ENCODE measurements around the gene IKBKE.

The IKBKE gene

DNA sequence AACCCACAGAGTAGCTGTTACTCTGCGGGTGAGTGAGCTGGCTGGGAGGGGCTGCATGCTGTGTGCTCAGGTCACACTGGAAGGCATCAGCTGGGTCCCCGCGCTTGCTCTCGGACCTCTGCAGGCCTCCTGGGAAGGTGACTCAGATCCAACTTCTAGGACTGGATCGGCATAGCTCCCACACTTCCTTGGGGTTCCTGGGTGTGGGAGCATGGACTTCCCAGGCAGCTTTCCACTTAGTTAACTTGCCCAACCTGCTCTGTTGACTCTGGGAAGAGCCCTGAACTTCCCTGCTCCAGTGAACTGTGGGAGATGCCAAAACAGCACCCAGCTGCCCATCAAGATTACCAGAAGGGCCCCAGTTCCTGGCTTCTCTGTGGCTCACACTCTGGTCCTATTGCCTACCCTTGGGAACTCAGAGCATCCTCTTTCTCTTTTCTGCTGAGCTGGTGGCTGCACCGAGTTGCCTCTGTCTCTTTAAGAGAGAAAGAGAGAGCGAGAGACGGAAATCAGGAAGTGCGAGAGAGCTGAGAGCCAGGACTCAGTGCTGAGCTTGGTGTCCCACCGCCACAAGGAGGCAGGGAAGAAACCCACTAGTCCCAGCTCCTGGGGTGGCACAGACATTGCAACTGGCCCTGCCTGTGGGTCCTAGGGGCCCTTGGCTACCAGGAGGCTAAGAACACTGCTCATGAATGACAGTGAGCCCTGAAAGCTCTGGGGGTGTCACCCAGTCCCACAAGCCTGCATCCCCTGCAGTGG is at the start of gene IKBKE:
TSS of gene IKBKE (plus strand) at position 544 of the 759 bp plus-strand sequence. CDS start 2,752 bp downstream, outside the sequence.
- TF ChIP-seq, protein P1, sequence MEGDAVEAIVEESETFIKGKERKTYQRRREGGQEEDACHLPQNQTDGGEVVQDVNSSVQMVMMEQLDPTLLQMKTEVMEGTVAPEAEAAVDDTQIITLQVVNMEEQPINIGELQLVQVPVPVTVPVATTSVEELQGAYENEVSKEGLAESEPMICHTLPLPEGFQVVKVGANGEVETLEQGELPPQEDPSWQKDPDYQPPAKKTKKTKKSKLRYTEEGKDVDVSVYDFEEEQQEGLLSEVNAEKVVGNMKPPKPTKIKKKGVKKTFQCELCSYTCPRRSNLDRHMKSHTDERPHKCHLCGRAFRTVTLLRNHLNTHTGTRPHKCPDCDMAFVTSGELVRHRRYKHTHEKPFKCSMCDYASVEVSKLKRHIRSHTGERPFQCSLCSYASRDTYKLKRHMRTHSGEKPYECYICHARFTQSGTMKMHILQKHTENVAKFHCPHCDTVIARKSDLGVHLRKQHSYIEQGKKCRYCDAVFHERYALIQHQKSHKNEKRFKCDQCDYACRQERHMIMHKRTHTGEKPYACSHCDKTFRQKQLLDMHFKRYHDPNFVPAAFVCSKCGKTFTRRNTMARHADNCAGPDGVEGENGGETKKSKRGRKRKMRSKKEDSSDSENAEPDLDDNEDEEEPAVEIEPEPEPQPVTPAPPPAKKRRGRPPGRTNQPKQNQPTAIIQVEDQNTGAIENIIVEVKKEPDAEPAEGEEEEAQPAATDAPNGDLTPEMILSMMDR (IDR thresholded peaks at IDR 0.05; ENCODE audit: borderline replicate concordance, insufficient read depth, low read depth, low read length), result peak; percentile 27; the same call in 1 of the 2 replicates
- H3K4me3 ChIP-seq (ENCODE audit: low read depth, low read length), result peak within 1 kb of the TSS; percentile 77

DNA sequence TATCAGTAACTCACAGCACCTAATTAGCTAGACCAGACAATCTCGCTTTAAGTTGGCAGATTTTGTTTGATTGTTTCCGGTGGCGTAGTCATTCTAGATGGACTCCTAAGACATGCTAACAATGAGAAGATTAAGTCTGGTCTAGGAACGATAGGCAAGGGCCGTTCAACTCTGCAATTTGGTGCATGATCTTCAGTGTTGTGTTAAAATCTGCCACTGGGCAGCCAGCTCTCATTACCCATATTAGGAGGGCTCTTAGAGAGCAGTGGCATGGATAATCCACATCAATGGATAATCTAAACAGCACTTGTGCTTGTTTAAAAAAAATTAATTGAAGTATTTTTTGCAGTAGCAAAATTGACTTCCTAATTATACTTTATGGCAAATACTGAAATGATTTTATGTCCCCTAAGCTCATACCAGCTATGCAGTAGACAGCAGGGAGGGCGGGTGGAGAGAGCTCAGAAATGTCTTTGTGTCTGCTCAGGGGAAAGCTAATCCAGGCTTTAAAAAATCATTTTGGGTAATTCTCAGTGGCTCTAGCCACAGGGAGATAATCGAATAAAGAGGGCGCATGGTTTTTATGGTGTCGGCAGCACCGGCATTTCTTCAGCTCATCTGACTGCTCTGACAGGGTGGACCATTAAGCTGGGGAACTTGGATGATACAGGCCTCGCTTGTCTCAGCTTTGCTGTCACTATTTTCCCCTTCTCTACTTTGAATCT is 48.5 kb upstream of the IKBKE start:
- no peak overlapping the region for H3K4me3 ChIP-seq (ENCODE audit: low read depth, low read length)
- TF ChIP-seq, protein P1 (IDR thresholded peaks at IDR 0.05; ENCODE audit: borderline replicate concordance, insufficient read depth, low read depth, low read length), result no peak

DNA sequence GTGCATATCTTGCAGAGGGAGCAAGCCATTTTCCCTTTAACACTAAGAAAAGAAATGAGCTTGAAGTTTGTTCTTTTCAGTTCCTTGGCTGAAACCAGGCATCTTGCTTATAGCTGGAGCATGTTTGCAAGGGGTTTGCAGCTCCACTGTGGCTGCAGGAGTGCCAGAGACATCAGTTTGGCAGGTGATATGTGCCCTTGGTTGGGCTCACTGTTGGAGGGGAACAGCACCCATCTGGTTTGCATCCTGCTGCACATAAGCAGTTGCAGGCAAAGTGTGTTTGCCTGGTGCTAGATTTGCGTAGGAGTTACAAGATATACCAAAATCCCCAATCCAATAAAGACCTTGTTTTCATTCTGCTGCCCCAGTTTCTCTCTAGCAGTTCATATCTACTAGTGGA is 47.8 kb upstream of the IKBKE start:
- no peak overlapping the region for H3K4me3 ChIP-seq (ENCODE audit: low read depth, low read length)
- TF ChIP-seq, protein P1 (IDR thresholded peaks at IDR 0.05; ENCODE audit: borderline replicate concordance, insufficient read depth, low read depth, low read length), result no peak

DNA sequence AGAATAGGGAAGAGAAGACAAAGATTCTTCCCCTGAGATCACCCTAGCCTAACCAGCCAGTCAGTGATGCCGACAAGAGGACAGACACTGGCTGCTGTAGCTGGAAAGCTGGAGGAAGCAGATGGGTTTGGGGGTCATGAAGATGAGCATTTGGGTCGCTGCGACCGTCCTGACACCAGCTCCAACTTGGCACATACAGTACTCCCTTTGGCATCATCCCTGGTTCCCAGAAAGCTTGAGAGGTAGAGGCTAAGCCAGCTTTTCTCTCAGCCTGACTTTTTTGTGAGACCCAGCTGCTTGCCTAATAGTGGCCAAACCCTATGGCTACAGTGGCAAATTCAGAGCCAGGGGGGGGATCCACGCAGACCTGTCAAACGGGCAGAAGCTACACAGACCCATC is 43.0 kb upstream of the IKBKE start:
- TF ChIP-seq, protein P1 (IDR thresholded peaks at IDR 0.05; ENCODE audit: borderline replicate concordance, insufficient read depth, low read depth, low read length), result no peak
- H3K4me3 ChIP-seq (ENCODE audit: low read depth, low read length), result no peak overlapping the region

DNA sequence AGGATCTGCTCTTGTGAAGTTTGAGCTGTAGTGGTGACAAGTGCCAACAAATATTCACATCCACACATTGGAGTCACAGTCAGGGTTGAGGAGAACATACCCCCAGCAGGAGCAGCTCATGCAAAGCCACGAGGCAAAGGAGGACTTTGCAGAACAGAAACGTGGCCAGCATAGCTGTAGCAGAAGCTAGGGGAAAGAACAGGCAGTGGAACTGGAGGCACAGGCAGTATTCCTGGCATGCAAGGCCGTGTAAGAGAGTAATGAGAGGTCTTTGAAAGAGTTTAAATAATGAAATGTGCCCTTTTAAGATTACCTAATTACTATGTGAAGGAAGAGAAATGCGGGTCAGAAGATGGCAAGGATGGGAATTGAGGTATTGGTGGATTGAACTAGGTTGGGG is 40.9 kb upstream of the IKBKE start:
- TF ChIP-seq, protein P1 (IDR thresholded peaks at IDR 0.05; ENCODE audit: borderline replicate concordance, insufficient read depth, low read depth, low read length), result no peak
- H3K4me3 ChIP-seq (ENCODE audit: low read depth, low read length), result no peak overlapping the region

DNA sequence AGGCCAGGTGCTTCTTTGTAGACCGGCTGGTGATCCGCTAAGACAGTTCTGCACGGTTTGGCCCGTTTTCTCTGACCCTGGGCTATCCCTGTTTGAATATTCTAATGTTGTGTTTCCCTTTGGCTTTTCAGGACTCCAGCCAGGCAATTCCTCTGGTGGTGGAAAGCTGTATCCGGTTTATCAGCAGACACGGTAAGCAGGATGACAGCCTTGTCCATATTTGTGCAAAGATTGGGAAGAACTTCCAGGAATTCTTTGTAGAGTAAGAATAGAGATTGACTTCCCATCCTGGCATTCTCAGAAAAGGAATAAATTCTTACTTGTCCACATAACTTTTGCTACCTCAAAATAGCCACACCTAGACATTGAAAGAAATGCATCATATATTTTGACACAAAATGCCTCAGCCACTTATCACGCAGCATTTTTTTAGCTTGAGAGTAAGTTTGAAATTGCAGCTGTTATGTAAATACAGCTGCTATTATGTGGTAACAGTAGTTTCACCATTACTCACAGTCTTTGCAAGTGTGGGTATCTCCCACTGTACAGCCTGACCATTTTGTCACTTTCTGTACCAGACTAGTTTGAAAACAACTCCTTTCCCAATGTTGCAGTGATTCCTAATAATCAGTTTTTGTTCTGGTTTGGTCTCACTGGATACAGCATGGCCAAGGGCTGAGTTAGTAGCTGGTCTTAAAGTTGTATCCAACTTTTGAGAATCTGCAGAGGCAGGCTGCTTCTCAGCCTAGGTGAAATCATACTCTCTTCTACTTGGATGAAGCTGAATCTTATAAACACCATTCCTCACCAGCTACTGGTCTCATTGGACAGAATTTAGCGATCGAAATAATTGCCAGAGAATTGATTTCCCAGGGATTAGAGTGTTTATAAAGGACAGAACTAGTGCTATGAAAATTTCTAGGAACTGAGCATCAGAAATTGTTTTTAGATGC is 40.0 kb upstream of the IKBKE start:
- TF ChIP-seq, protein P1 (IDR thresholded peaks at IDR 0.05; ENCODE audit: borderline replicate concordance, insufficient read depth, low read depth, low read length), result no peak
- no peak overlapping the region for H3K4me3 ChIP-seq (ENCODE audit: low read depth, low read length)

Measured in GM12875 (cell line).